ENCODE data around the gene CCN5.

- TF ChIP-seq CTCF (conservative IDR thresholded peaks at IDR 0.05): no peak
- no peak for TF ChIP-seq EZH2 (IDR thresholded peaks at IDR 0.05; ENCODE audit: low read depth)
Measured at GRCh38 chr20:44701858-44702256, 13.3 kb upstream of the CCN5 start.

Measured in PC-9 (cell line).